Esophagus mucosa (tissue), 1 donor: ENCODE results near the gene MAP3K10. TPM values are rescaled to one million over a fixed set of nuclear protein-coding genes. Genes with fewer than 3 reads are reported as not detected.
"Not testable (repeated sequence)": the region's sequence is repeated elsewhere in the genome, so short reads cannot be mapped to it uniquely, and the experiment has no call there.

ENCODE experiments used
- ATAC-seq: fragments of 200-7000 bp; cut with Tn5 transposase; one replicate; pipeline ENCODE4 v1.9.1; 2020
- total RNA-seq: library from RNA; stranded (reverse); gene quantifications from one replicate; pipeline ENCODE4 v1.2.4, GENCODE V29; 2023
- donor health status: DM: yes; HTN: yes; CAD: no.

Gene MAP3K10
- total RNA-seq, 1 donor from 2014 or later: 5.1 TPM

- no peak for ATAC-seq
These were observed 27.0 kb downstream of the MAP3K10 start, which contains the start of gene TTC9B for GRCh38 chr19:40217934-40218890. Gene TTC9B, minus strand, starts transcription at chr19:40218384. Its CDS starts 3 bp downstream, at chr19:40218381.

GRCh38 chr19:40219029-40219428 lies 27.8 kb downstream of the MAP3K10 start:
- ATAC-seq: not testable (repeated sequence)

DNA sequence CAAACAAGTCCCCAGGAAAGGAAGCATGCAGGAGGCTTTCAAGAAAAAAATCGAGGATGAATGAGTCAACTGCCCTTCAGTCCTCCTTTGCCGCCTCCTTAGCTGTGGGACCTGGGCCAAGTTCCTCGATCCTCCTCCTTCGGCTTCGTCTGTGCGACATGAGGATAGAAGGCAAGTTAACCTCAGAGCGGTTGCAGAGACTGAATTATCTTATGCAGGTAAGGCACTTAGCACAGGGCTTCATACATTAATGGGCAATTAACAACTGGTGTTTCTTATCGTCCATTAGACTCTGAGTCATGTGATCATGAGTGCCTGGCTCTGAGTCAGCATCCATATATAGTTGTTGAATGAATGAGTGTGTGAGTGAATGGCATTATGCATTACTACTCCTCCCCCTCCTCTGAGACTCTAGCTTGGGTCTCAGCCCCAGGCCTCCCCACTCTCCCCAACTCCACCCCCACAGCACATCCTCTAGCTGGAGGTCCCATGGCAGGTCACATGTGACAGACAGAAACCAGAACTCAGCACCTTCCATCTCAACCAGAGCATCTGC lies 28.6 kb downstream of the MAP3K10 start:
- peak; percentile 36 for ATAC-seq

GRCh38 chr19:40220674-40221073 lies 29.4 kb downstream of the MAP3K10 start:
- ATAC-seq: no peak

- ATAC-seq: peak; percentile 60
These were observed 30.8 kb downstream of the MAP3K10 start for GRCh38 chr19:40221858-40222619.

DNA sequence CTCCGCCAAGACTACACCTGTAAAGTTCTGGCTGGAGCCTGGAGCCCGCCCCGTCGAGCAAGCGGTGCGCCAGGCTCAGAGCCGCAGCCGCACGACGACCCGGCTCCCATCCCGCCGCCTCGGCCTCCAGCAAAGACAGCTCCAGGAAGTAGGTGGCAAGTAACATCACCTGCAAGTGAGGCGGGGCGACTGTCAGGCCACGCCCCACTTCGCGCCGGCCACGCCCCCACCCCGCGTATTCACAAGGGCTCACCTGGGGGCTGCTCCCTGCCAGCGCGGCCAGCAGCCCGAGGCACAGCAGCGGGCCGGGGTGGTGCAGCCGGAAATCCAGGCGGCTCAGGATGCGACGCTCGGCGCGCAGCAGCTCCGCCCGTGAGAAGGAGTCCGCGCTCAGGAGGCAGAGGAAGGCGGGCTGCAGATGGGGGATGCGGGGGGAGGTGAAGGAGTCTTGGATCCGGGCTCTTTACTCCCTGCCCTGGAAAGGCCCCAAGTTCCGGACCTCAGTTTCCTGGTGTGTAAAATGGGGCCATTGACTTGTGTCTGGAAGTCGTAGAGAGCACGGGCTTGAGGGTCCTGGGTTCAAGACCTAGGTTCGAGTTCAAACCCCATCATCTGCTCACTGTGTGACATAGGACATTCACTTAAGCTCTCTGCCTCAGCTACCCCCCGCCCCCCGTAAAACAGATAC lies 32.1 kb downstream of the MAP3K10 start:
- ATAC-seq: peak; percentile 35

DNA sequence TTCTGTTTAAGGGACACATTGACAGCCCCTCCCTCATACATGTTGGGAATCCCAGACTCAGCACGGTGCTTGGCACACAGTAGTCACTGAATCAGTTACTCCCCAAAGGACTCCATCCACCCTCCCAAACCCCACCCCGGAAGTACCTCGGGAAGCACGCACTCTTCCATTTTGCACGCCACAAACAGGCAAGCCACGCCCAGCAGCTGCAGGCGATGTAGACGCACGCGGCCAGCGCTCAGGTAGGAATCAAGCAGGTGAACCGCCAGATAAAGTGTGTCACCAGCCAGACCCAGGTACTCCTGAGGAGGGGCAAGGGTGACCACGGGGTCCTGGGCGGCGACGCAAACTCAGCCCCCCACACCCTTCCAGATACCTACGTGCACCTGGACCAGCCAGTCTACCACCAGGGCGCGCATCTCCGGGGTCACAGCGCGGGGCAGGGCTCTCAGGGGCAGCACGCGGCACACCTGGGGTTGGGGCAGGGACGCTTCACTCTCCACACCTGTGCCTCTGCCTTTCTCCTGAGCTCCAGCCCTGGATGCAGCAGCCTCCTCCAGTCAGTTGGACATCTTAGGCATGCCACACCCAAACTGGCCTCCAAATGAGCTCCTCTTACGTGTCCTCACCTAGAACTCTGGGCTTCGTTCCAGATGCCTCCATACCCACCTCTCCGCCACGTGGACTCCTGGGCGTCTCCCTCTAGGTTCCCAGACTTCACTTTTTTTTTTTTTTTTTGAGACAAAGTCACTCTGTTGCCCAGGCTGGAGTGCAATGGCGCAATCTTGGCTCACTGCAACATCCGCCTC lies 33.3 kb downstream of the MAP3K10 start:
- peak; percentile 45 for ATAC-seq

GRCh38 chr19:40225440-40226305 lies 34.4 kb downstream of the MAP3K10 start:
- ATAC-seq: no peak

- no peak for ATAC-seq
These were observed 37.1 kb downstream of the MAP3K10 start for GRCh38 chr19:40228346-40228745.

GRCh38 chr19:40228863-40229262 lies 37.6 kb downstream of the MAP3K10 start:
- ATAC-seq: no peak

DNA sequence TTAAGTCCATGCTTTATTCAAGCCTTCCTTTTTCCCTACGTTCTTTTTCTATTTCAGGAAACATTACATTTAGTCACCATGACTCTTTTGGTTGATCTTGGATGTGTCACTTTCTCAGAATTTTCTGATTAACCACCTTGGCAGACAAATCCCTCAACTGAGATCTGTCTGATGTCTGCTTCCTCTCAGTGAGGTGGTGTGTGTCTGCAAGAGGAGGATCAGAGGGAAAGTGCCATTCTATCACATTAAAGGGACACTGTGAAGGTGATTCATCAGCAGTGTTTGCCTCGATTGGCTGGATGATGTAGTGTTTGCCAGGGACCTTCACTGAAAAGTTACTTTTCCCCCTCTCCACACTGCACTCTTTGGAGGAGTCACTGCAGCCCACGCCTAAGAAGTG lies 38.3 kb downstream of the MAP3K10 start:
- no peak for ATAC-seq

DNA sequence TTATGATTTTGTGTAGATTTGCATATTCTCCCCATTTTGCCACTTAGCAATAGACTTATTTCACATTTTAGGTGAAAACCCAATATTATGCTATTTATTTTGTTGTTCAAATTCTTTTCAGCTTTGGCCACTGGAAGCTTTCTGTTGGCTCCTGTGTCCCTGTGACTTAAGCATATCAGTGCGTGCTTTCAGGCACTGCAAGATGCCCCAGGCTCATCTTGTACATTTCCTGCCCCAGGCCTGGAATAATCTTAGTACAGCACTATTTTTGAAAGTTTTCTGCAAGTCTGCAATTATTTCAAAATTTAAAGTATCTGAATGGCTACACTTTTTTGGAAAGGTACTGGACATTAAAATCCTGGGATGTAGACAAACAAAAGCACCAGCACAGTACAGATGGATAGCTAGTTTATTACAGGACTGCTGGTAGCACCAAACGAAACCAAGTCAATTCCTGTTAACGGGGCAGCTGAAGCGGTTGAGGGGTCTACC lies 38.7 kb downstream of the MAP3K10 start:
- no peak for ATAC-seq

DNA sequence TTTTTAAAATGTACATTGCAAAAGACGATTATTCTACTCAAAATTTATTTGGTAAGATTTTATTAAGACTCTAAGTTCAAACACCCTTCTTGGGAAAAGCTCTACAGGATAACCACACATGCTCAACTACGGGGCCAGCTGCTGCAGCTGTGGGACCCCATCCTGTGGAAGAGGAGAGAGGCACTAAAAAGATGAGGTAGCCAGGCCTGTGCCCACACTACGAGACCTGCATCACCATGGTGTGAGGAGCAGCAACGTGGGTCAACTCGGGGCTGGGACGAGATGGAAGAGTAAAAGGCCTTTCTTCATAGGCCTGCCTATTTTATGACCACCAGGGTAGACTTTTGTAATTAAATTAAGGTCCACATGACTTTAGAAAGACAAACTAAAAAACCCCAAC lies 39.8 kb downstream of the MAP3K10 start:
- no peak for ATAC-seq

DNA sequence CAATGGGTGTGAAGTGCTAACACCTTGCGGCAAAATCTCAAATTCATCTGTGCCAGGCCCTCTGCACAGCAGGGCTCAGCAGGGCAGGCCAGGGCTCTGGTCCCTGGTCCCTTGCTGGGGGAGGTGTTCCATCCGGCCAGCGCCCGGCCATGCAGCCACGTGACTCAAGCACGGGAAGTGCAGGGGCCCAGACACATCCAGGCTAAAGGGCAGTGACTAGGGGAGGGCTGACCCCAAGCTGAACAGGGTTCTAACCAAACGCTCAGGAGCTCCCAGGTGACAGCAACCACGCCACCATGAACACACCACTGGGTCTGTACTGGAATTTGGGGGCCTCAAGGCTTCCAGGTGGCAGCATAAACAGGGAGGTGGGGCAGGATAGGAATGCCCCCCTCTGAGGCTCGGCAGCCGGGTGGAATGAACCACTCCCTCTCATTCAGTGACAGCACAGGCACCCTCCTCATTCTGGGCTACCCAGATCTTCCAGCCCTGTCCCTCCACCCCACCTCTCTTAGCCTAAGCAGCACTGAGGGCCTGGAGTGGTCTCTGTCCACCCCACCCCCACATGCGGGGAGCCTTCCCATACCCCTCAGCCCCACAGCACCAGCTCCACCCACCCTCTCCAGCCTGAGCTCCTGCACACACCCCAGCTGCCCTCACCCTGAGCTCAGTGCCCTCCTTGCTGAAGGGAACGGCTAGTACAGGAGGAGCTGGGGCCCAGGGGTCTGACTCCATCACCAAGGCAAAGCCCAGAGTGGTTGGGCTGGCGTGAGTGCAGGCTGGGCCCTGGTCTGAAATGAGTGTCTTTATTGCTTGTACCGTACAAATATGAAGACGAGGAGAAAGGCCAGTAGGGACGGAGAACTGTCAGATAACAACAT lies 40.6 kb downstream of the MAP3K10 start:
- peak; percentile 6 for ATAC-seq

DNA sequence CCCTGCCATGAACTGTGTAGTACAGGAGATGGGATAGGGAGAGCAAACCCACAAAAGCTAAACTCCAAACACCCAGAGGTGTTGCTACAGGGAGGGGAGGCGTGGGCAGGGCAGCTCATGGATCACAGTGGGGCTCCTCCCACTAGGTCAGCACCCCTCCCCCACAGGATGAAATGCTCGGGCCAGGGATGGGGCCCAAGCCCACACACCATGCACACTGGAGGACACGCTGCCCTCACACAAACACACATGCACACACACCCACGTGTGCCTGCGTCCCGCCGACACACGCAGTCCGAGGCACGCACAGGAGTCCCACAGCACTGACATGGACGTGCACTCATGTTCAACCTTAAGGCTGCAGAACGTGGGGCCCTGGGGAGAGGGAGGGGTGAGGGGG lies 41.3 kb downstream of the MAP3K10 start:
- no peak for ATAC-seq

- ATAC-seq: no peak
These were observed 42.0 kb downstream of the MAP3K10 start for GRCh38 chr19:40232949-40233810.

DNA sequence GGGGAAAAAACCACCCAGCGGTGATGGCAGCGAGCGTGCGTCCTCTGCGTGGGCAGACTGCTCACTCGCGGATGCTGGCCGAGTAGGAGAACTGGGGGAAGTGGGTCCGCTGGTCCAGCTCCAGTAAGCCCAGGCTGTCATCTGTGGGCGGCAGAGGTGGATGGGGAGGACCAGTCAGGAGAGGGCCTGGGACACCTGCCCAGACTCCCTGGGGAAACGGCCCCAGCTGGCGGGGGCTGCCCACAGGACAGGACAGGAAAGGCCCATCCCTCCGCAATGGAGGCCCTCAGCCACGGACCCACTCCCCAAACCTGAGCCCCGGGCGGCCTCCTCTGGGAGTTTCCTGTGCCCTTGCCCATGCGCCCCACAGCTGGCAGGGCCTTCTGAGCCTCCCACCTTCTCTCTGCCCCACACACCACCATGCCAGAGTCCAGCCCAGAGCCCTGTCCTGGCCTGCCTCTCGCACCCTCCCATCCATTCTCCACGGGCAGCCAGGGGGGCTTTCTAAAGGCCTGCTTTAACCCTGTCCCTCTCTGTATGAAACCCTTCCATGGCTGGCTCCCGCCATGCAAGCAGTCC lies 42.7 kb downstream of the MAP3K10 start:
- no peak for ATAC-seq
